Muscle layer of colon (tissue), 2 donors: ENCODE measurements around the gene FUT6.
"Not testable (repeated sequence)": the region's sequence is repeated elsewhere in the genome, so short reads cannot be mapped to it uniquely, and the experiment has no call there.

Experiments used
- H3K27ac ChIP-seq: one replicate; pipeline ENCODE4 v1.7.0; 2013; ENCODE audit warnings: low read depth, mild to moderate bottlenecking, low read length, moderate library complexity
- H3K27me3 ChIP-seq, 2 donors: one replicate each; pipeline ENCODE4 v1.7.0; 2013; ENCODE audit warnings: low read length in 2 of 2, mild to moderate bottlenecking in 2 of 2; ENCODE audit not compliant: insufficient read depth in 2 of 2, control insufficient read depth in 1 of 2
- H3K36me3 ChIP-seq: one replicate; pipeline ENCODE4 v1.7.0; 2013; ENCODE audit warnings: mild to moderate bottlenecking, low read length; ENCODE audit not compliant: insufficient read depth
- H3K4me1 ChIP-seq: one replicate; pipeline ENCODE4 v1.7.0; 2013; ENCODE audit warnings: mild to moderate bottlenecking, low read length; ENCODE audit not compliant: insufficient read depth
- H3K4me3 ChIP-seq, 2 donors: one replicate each; pipeline ENCODE4 v1.7.0; 2013; ENCODE audit warnings: low read length in 2 of 2, low read depth in 1 of 2, mild to moderate bottlenecking in 1 of 2, moderate library complexity in 1 of 2
- H3K9ac ChIP-seq: one replicate; pipeline ENCODE4 v1.7.0; 2013; ENCODE audit warnings: low read length
- H3K9me3 ChIP-seq: one replicate; pipeline ENCODE4 v1.7.0; 2013; ENCODE audit warnings: mild to moderate bottlenecking, low read length
- donor health status: abdominal sarcoma.
- donor health status: Adenocarcinoma of cecum.

The FUT6 gene

DNA sequence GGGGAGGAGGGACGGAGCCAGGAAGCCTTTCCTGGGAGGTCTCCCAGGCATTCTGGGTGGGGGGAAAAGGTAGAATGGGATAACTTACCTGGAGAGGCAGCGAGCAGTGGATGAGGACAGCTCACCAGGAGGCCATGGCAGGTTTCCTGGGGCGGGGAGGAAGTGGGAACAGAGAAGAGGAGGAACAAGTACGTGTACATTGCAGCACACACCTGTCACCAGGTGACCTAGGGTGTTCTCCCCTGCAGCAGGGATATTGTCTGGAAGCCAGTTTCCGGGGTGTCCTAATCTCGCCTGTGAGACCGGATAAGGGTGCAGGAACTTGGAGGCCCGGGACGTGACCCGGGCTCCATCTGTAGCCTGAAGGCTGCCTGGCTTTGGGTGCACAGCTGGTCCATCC lies 11.8 kb upstream of the FUT6 start, which contains the start of gene FUT3:
TSS of gene FUT3 (minus strand) at position 148 of the 400 bp plus-strand sequence.
- Histone ChIP-seq H3K27ac (peak within 1 kb of the TSS; percentile 23), H3K27me3 (no peaks in the 10 kb centered on the region), H3K4me1 (peaks cover 13% of the 10 kb centered on the region), H3K9me3 (no peaks in the 10 kb centered on the region), H3K9ac (no peak within 1 kb of the TSS), H3K4me3 (no peak within 1 kb of the TSS), H3K36me3 (no peaks in the 10 kb centered on the region)

DNA sequence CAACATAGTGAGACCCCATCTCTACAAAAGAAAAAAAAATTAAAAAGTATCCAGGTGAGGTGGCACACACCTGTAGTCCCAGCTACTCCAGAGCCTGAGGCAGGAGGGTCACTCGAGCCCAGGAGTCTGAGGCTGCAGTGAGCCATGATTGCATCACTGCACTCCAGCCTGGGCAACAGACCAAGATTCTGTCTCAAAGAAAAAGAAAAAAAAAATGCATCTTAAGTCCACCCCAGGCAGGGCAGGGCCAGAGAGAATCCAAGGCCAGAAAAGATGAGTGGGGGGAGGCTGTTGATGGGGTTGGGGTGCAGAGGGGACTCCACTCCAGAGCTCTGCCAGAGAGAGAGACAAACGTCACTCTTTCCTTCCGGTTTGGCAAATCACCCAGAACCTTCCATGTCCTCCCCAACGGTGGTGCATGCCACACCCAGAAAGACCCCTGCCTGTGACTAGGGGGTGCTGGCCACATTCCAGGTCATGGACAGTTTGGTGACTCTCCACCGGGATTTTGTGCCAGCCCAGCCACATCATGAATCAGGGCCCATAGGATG lies 11.3 kb upstream of the FUT6 start:
- Histone ChIP-seq H3K36me3 (no peaks in the 10 kb centered on the region), H3K9ac (no peak overlapping the region), H3K27ac (peak overlapping the region; percentile 23), H3K4me3 (no peak overlapping the region), H3K27me3 (no peaks in the 10 kb centered on the region), H3K4me1 (peaks cover 13% of the 10 kb centered on the region), H3K9me3 (no peaks in the 10 kb centered on the region)

DNA sequence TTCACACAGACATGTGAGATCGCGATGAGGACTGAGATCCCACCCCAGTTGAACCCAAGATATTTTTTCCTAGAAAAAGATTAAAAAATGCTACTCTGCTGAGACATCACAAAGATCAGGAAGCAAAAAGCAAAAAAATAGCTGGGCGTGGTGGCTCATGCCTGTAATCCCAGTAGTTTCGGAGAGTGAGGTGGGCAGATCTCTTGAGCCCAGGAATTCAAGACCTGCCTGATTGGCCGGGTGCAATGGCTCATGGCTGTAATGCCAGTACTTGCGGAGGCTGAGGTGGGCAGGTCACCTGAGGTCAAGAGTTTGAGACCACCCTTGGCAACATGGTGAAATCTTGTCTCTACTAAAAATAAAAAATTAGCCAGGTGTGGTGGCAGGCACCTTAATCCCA lies 10.7 kb upstream of the FUT6 start:
- Histone ChIP-seq H3K36me3 (no peaks in the 10 kb centered on the region), H3K4me1 (peaks cover 13% of the 10 kb centered on the region), H3K4me3 (no peak overlapping the region), H3K27me3 (no peaks in the 10 kb centered on the region), H3K9ac (no peak overlapping the region), H3K9me3 (no peaks in the 10 kb centered on the region), H3K27ac (no peak overlapping the region)

DNA sequence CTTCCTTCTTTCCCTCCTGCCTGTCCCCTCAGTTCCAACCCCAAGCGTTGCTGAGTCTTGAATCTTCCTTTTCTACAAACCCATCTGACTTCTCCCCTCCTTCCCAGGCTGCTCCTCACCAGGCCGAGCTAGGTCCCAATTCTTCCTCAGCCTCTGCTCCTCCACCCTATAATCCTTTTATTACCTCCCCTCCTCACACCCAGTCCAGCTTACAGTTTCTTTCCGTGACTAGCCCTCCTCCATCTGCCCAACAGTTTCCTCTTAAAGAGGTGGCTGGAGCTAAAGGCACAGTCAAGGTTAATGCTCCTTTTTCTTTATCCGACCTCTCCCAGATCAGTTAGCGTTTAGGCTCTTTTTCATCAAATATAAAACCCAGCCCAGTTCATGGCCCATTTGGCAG lies 9.1 kb upstream of the FUT6 start:
- H3K36me3 ChIP-seq, H3K4me3 ChIP-seq, H3K9me3 ChIP-seq, H3K27ac ChIP-seq, H3K9ac ChIP-seq, H3K27me3 ChIP-seq: not testable (repeated sequence)
- peaks cover 13% of the 10 kb centered on the region for H3K4me1 ChIP-seq

DNA sequence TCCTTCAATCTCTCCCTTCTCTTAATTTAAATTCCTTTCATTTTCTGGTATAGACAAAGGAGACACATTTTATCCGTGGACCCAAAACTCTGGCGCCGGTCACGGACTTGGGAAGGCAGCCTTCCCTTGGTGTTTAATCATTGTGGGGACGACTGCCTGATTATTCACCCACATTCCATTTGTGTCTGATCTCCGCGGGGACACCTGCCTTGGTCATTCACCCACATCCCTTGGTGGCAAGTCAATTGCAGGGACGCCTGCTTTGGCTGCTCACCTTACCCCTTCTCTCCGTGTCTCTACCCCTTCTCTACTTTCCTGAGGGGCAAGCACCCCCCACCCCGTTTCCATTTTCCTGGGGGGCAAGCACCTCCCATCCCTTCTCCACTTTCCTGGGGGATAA lies 8.3 kb upstream of the FUT6 start:
- not testable (repeated sequence) for H3K27me3 ChIP-seq, H3K4me3 ChIP-seq, H3K27ac ChIP-seq, H3K36me3 ChIP-seq, H3K9me3 ChIP-seq, H3K9ac ChIP-seq
- H3K4me1 ChIP-seq, result peaks cover 13% of the 10 kb centered on the region

DNA sequence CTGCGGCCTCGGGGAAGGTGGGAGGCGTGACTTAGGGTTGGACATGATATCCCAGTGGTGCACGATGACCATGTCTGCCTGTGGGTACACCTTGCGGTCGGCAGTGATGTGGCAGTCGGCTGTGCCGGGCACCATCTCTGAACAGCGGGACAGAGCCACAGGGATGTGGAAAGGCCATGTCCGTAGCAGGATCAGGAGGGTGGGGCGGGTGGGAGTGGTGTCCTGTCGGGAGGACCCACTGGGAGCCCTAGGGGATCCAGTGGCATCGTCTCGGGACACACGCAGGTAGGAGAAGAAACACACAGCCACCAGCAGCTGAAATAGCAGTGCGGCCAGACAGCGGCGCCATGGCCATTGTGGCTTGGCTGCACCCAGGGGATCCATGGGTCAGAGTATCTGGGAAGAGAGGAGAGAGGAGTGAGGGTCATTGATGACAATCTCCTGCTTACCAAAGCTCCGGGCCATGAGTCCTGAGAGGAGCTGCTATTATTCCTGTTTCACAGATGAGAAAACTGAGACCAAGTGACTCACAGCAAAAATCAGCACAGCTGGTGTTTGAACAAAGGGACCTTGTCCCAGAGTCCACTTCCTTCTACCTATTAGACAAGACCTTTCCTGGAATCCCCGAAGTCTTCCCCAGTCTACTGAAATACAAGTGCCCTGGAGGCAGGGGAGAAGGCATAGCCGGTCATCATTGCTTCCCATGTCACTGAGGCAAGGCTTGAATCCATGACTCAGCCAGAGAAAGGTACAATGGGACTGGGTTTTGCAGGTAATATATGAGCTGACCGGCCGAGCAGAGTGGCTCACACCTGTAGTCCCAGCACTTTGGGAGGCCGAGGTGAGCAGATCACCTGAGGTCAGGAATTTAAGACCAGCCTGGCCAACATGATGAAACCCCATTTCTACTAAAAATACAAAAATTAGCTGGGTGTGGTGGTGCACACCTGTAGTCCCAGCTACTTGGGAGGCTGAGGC lies 5.2 kb upstream of the FUT6 start:
- Histone ChIP-seq H3K4me1 (no peaks in the 10 kb centered on the region), H3K9ac (no peak overlapping the region), H3K36me3 (no peaks in the 10 kb centered on the region), H3K27me3 (no peaks in the 10 kb centered on the region), H3K27ac (no peak overlapping the region), H3K9me3 (no peaks in the 10 kb centered on the region), H3K4me3 (no peak overlapping the region)

DNA sequence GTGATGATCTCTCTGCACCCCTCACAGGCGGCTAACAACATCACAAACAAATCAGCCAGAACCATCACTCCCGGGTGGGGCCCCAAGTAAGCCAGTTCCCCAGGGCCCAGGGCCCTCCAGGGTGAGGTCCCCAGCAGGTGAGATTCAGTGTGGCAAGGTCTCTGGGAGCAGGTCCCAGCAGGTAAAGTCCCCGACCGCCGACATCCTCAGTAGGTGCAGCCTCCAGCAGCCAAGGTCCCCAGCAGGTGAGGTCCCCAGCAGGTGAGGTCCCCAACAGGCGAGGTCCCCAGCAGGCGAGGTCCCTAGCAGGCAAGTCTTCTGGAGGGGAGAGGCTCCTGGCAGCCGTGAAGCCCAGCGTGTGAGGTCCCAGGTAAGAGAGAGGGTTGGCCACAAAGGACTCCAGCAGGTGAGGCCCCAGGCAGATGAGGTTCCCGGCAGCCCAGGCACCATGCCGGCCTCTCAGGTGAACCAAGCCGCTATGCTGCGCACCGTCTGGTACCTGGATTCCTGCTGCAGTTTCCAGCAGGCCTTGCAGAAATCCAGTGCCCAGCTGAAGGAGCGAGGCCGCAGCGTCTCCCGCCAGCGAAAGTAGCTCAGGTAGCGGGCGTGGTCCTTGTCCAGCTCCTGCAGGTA lies 3.9 kb upstream of the FUT6 start:
- Histone ChIP-seq H3K4me3 (no peak overlapping the region), H3K27me3 (no peaks in the 10 kb centered on the region), H3K9me3 (no peaks in the 10 kb centered on the region)

DNA sequence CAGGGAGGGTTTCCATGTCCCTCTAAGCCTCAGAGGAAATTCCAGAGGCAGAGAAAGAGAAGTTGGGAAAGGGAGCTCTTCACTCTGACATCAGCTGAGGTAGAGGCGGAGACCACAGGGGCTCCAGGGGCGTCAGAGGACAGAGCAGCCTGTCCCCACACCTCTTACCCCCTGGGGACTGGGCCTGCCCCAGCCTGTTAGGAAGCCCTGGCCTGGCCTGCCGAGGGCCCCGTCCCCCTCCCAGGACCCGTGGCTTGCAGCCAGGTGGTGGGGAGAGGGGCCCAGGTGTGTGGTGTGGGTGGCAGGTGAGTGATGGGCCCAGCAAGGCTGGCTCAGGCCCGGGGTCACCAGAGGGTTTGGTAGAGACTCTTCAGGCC lies 2.2 kb upstream of the FUT6 start:
- not testable (repeated sequence) for H3K9ac ChIP-seq, H3K36me3 ChIP-seq, H3K9me3 ChIP-seq

More for the DNA sequence above, 3.9 kb upstream of the FUT6 start:
- Histone ChIP-seq H3K4me1 (no peaks in the 10 kb centered on the region), H3K27ac (no peak overlapping the region), H3K36me3 (no peaks in the 10 kb centered on the region), H3K9ac (no peak overlapping the region)

DNA sequence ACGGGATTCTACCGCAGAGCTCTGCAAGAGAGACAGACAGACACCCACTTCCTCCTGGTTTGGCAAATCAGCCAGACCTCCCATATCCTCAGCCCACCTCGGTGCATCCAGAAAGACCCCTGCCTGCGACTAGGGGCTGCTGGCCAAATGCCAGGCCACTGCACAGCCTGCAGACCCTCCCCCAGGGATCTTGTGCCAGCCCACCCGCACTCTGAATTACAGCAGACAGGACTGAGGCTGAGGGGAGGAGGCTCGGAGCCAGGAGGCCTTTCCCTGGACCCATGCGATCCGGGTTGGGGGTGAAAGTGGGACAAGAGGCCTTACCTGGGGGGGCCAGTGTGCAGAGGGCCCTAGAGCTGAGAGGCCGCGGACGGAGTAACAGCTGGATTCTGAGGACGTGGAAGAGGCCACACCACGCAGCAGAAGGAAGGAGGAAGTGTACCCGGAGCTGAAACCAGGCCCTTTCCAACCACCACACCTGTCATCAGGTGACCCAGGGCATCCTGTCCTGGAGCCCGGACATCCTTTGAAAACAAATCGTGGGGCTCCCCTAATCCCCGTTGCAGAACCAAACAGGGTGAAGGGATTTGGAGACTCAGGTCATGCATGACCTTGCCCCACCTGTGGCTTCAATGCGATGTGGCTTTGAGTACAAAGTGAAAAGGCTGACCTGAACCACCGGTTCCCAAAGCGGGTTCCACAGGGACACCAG lies 993 bp downstream of the FUT6 start:
- H3K27me3 ChIP-seq, result no peaks in the 10 kb centered on the region
- no peaks in the 10 kb centered on the region for H3K4me1 ChIP-seq
- no peak overlapping the region for H3K9ac ChIP-seq
- H3K36me3 ChIP-seq, result no peaks in the 10 kb centered on the region
- no peaks in the 10 kb centered on the region for H3K9me3 ChIP-seq
- H3K27ac ChIP-seq, result no peak overlapping the region
- no peak overlapping the region for H3K4me3 ChIP-seq

More for the DNA sequence above, 2.2 kb upstream of the FUT6 start:
- H3K4me3 ChIP-seq, H3K4me1 ChIP-seq, H3K27me3 ChIP-seq, H3K27ac ChIP-seq: not testable (repeated sequence)

DNA sequence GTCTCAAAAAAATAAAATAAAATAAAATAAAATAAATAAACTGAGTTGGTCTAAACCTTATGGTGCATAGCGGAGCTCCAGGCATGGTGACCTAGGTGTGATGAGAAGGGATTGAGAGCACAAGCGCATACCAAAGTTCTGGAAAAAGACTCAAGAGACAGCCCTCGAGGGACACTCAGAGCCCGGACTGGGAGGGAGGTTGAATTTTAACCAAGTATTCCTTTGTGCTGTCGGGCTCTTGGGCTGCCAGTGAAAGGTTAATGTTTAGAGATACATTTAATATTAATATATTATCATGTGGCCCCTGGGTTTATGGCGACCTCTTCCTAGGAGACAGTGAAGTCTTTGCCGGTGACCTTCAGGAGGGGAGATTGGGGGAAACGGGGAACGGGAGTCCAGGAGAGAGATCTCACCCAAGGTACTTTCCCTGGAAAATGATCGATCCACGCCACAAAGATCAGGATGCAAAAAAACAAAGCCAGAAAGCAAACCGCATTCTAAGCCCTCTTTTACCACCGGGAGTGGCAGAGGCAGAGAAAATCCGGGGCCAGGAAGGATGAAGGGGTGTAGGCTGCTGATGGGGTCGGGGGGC lies 1.6 kb downstream of the FUT6 start:
- Histone ChIP-seq H3K4me1 (no peaks in the 10 kb centered on the region), H3K9ac (no peak overlapping the region), H3K9me3 (no peaks in the 10 kb centered on the region), H3K4me3 (no peak overlapping the region), H3K36me3 (no peaks in the 10 kb centered on the region), H3K27ac (no peak overlapping the region), H3K27me3 (no peaks in the 10 kb centered on the region)
